Heart right ventricle (tissue), 16 donors: ENCODE results near the gene CEBPA. TPM values are rescaled to one million over a fixed set of nuclear protein-coding genes. Genes with fewer than 3 reads are reported as not detected.

Experiments used
- ATAC-seq, 8 donors: fragments of 200-7000 bp; cut with Tn5 transposase; one replicate each; pipeline ENCODE4 v1.9.1; 2020; ENCODE audit warnings: mild to moderate bottlenecking in 8 of 8, moderate library complexity in 8 of 8, moderate number of reproducible peaks in 1 of 8
- DNase-seq, 2 donors: peaks; one replicate each; pipeline ENCODE4 v3.0.0-alpha.2; 2020
- H3K27ac ChIP-seq, 10 donors: fragments of 200-600 bp; sonication (generic) in 2 of 10; one replicate each; pipeline versions ENCODE4 v1.5.0 to v1.8.0; 2020 to 2022; ENCODE audit warnings: mild to moderate bottlenecking in 3 of 10
- H3K27me3 ChIP-seq, 7 donors: fragments of 200-600 bp; one replicate each; pipeline ENCODE4 v1.8.0; 2021 to 2022; ENCODE audit warnings: mild to moderate bottlenecking in 2 of 7
- H3K36me3 ChIP-seq, 9 donors: fragments of 200-600 bp; sonication (generic) in 1 of 9; one replicate each; pipeline versions ENCODE4 v1.5.0 to v1.8.0; 2020 to 2022; ENCODE audit warnings: mild to moderate bottlenecking in 2 of 9
- H3K4me1 ChIP-seq, 9 donors: fragments of 200-600 bp; sonication (generic) in 1 of 9; one replicate each; pipeline versions ENCODE4 v1.5.0 to v1.8.0; 2020 to 2022; ENCODE audit warnings: mild to moderate bottlenecking in 4 of 9
- H3K4me3 ChIP-seq, 10 donors: fragments of 200-600 bp; sonication (generic) in 2 of 10; one replicate each; pipeline versions ENCODE4 v1.5.0 to v1.8.0; 2020 to 2022; ENCODE audit warnings: mild to moderate bottlenecking in 7 of 10, moderate library complexity in 2 of 10
- H3K9me3 ChIP-seq, 11 donors: fragments of 200-600 bp in 10 of 11; sonication (generic) in 2 of 11; one replicate each; pipeline versions ENCODE4 v1.5.0 to v1.8.0; 2013 to 2022; ENCODE audit warnings: mild to moderate bottlenecking in 2 of 11, control low read depth in 1 of 11, moderate library complexity in 1 of 11
- CTCF ChIP-seq, 9 donors: fragments of 200-600 bp; sonication (generic) in 2 of 9; IDR thresholded peaks; one replicate each; pipeline versions ENCODE4 v1.5.0 to v1.8.0; 2021 to 2022; ENCODE audit warnings: antibody characterized with exemption in 9 of 9, mild to moderate bottlenecking in 5 of 9, moderate library complexity in 1 of 9
- WGBS, 2 donors: extraction: QIAGEN DNeasy Blood & Tissue Kit; methylation state at CpG; one replicate each; pipeline ENCODE4 v1.1.7; 2013; ENCODE audit warnings: inconsistent platforms in 1 of 2; 5-methylcytosine and 5-hydroxymethylcytosine counted together
- intact Hi-C, 10 donors: fragments of 100-400 bp; cut with DNase I; formaldehyde crosslinking; loops; one replicate each; pipeline versions ENCODE4 v1.11.1 to v1.14.2; 2022
- polyA plus RNA-seq, 2 donors: library from polyadenylated mRNA; stranded (reverse); fragments of 200-250 nt; gene quantifications; one replicate each; pipeline ENCODE4 v1.2.3, GENCODE V29; 2013
- total RNA-seq, 10 donors: library from RNA; stranded (reverse); fragmentation: NEBNext Ultra II Directional in 3 of 10; extraction: Animal tissue kit (Norgen Biotek cat#: 25700) in 3 of 10; gene quantifications; one replicate each; pipeline versions ENCODE4 v1.2.1 to v1.2.4, GENCODE V29; 2021 to 2023
- donor health status: Arrhythmogenic right ventricular cardiomyopathy.
- donor health status: ischemic (EF 13 %, LVEDD 7.1; RV severe dilation, severe dysfunction).
- donor health status: healthy with polysubstance abuse.
- donor health status: DM: no; HTN: yes; CAD: no.
- donor health status: DM: no; HTN: no; CAD: no.
- donor health status: ischemic (EF 25% LVEDD 6.9; RV normal size, moderate dysfunction).
- donor health status: ischemic (EF 25% LVEDD 5.7; RV mildly dilated, moderate dysfunction).
- donor health status: healthy.
- donor health status: DM: yes; HTN: yes; CAD: no.
- donor health status: Ischemic cardiomyopathy.
- donor health status: ischemic (EF 35%, LVEDD 5.7; RV mildly dilated, moderate dysfunction).
- donor health status: nonischemic (EF 11% LVEDD 7.7; RV severe dilation, severe dysfunction).
- donor health status: DM: yes; HTN: yes; CAD: no.
- donor health status: PGD.
- donor health status: ischemic (EF 29% LVEDD 5.4; RV normal size, mild dysfunction).
- donor health status: nonischemic (EF 23%, LVEDD 6.1; RV moderate dilation, normal function).

The CEBPA gene
- total and polyA plus RNA-seq, 12 donors = 0.71 to 7.7 (median 3.5) TPM

- 48 to 54% methylated on average over 12 of the region's 12 CpGs for WGBS, 2 donors
- ATAC-seq (no peak), DNase-seq (no peak)
- intact Hi-C loops = no loop called here
- Histone ChIP-seq H3K27me3 (peaks cover 0 to 35% (median 30%) of the 10 kb centered on the region in 7 donors), H3K4me1 (peaks cover 0 to 23% (median 0%) of the 10 kb centered on the region in 9 donors), H3K9me3 (peaks cover 0 to 4% (median under 1%) of the 10 kb centered on the region in 11 donors), H3K27ac (no peak overlapping the region), H3K4me3 (no peak overlapping the region), H3K36me3 (no peaks in the 10 kb centered on the region)
- TF ChIP-seq CTCF (IDR thresholded peaks at IDR 0.05) = no peak
Observed at GRCh38 chr19:33251076-33251475, 51.3 kb downstream of the CEBPA start.

- peaks cover 0 to 35% (median 30%) of the 10 kb centered on the region in 7 donors for H3K27me3 ChIP-seq
- no peak overlapping the region for H3K27ac ChIP-seq
- ATAC-seq = no peak
- no peak for TF ChIP-seq CTCF (IDR thresholded peaks at IDR 0.05)
- H3K4me3 ChIP-seq = no peak overlapping the region
- H3K36me3 ChIP-seq = no peaks in the 10 kb centered on the region
- peaks cover 0 to 23% (median 0%) of the 10 kb centered on the region in 9 donors for H3K4me1 ChIP-seq
- DNase-seq = no peak
- intact Hi-C loops = no loop called here
- 96 to 100% methylated on average over 1 of the region's 1 CpG for WGBS, 2 donors
- peaks cover 0 to 10% (median 6%) of the 10 kb centered on the region in 11 donors for H3K9me3 ChIP-seq
Observed at GRCh38 chr19:33250500-33250899, 51.8 kb downstream of the CEBPA start.

Other genes with a start within 250 kb of the CEBPA start
- 1 to 10 TPM in 6 of 10 donors, under 1 TPM in 4; 0.33 to 2.1 (median 1.2) TPM for gene RHPN2, start 237.6 kb downstream of the CEBPA start, total RNA-seq
- under 1 TPM; 0.68 to 0.95 TPM for gene RHPN2, start 237.6 kb downstream of the CEBPA start, polyA plus RNA-seq
- 1 to 10 TPM; 4.5 to 7.4 (median 5.5) TPM for gene GPATCH1, start 221.4 kb downstream of the CEBPA start, total RNA-seq
- gene GPATCH1, start 221.4 kb downstream of the CEBPA start, polyA plus RNA-seq = 1 to 10 TPM; 3.1 to 4.1 TPM
- gene WDR88, start 170.4 kb downstream of the CEBPA start, total RNA-seq = under 1 TPM in 2 of 10 donors, not detected in 8; 0.13 to 0.37 TPM
- not detected for gene WDR88, start 170.4 kb downstream of the CEBPA start, polyA plus RNA-seq
- 10 to 100 TPM; 13.7 to 23.6 (median 16.3) TPM for gene LRP3, start 108.2 kb downstream of the CEBPA start, total RNA-seq
- 1 to 10 TPM; 8.5 to 9.9 TPM for gene LRP3, start 108.2 kb downstream of the CEBPA start, polyA plus RNA-seq
- under 1 TPM in 3 of 10 donors, not detected in 7; 0.31 to 0.70 (median 0.64) TPM for gene SLC7A10, start 76.7 kb downstream of the CEBPA start, total RNA-seq
- under 1 TPM; 0.61 to 0.66 TPM for gene SLC7A10, start 76.7 kb downstream of the CEBPA start, polyA plus RNA-seq
- 10 to 100 TPM; 10.4 to 19.4 (median 13.4) TPM for gene CEBPG, start 71.2 kb upstream of the CEBPA start, total RNA-seq
- gene CEBPG, start 71.2 kb upstream of the CEBPA start, polyA plus RNA-seq = 10 to 100 TPM; 15.0 to 22.2 TPM
- 10 to 100 TPM; 20.4 to 35.6 (median 26.8) TPM for gene PEPD, start 219.3 kb upstream of the CEBPA start, total RNA-seq
- 10 to 100 TPM; 21.6 to 47.7 TPM for gene PEPD, start 219.3 kb upstream of the CEBPA start, polyA plus RNA-seq